OCI-LY7 (cell line): ENCODE data around the gene ORC1.

ENCODE experiments used
- CTCF ChIP-seq: fragments of 200-600 bp; sonication (generic); conservative IDR thresholded peaks from 2 replicates; pipeline ENCODE4 v1.5.1; 2014; ENCODE audit warnings: mild to moderate bottlenecking, antibody characterized with exemption, low read length, moderate library complexity, mixed read lengths
- EZH2phosphoT487 ChIP-seq: fragments of 200-600 bp; sonication (generic); IDR thresholded peaks from 2 replicates; pipeline ENCODE4 v1.6.1; 2018; ENCODE audit warnings: low read depth, borderline replicate concordance, mild to moderate bottlenecking, mixed run types, antibody characterized with exemption, low read length, moderate library complexity, mixed read lengths

DNA sequence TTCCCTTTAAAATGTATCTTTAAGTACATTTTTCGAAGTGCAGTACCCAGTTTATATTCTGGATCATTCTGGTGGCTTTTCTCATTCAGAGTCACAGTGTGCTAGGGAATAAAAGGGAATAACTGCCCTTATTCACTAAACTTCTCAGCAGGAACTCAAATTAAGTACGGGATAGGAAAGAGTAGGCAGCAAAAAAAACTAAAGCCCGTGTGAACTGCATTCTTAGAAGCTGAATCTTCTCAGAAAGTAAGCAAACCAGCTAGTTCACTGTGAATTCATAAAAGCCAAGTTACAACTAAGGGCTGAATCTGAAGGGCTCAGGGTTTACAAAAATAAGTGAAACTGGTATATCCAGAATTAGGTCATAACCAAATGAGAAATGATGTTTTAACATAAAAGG lies 22.1 kb upstream of the ORC1 start:
- no peak for TF ChIP-seq CTCF
- TF ChIP-seq EZH2phosphoT487: no peak
